Measurements from ENCODE around the gene CLCN2. TPM values are rescaled to one million over a fixed set of nuclear protein-coding genes. Genes with fewer than 3 reads are reported as not detected.
A peak's percentile ranks its signal among the peaks of the same experiment; 100 is the strongest.

The CLCN2 gene
- total RNA-seq, 1 experiment from 2014 or later, result 4.5 TPM

- intact Hi-C loops (cut with micrococcal nuclease), result loop anchor here (10.0 kb wide), 1 partner anchor 396 kb away; no protein-coding TSS in a partner anchor
- ChIA-PET POLR2A (interaction anchor here (0.6 kb wide), 1 partner anchor 157 kb away, joined by 3 read pairs; no protein-coding TSS in a partner anchor), CTCF (interaction anchor here (0.7 to 1.4 kb wide), 2 partner anchors 92 to 136 kb away, joined by 3 to 4 read pairs; no protein-coding TSS in a partner anchor)
- no peak for TF ChIP-seq CTCF (IDR thresholded peaks at IDR 0.05; ENCODE audit: unreplicated experiment)
- BruUV-seq (replicated peaks), result no TSS peak
- no peak overlapping the region for H3K27ac Mint-ChIP-seq (ENCODE audit: low read depth, unreplicated experiment)
- no peak for DNase-seq (ENCODE audit: unreplicated experiment)
- no peaks in the 10 kb centered on the region for H3K9me3 Mint-ChIP-seq (ENCODE audit: unreplicated experiment)
- no peaks in the 10 kb centered on the region for H3K36me3 Mint-ChIP-seq (ENCODE audit: insufficient read depth, unreplicated experiment)
- peak overlapping the region; percentile 61 for H3K4me3 Mint-ChIP-seq (ENCODE audit: unreplicated experiment)
- peaks cover 55% of the 10 kb centered on the region for H3K27me3 Mint-ChIP-seq (ENCODE audit: insufficient read depth, unreplicated experiment)
- no peaks in the 10 kb centered on the region for H3K4me1 Mint-ChIP-seq (ENCODE audit: insufficient read depth, unreplicated experiment)
Measured at GRCh38 chr3:184378651-184379357, 17.4 kb upstream of the CLCN2 start.

DNA sequence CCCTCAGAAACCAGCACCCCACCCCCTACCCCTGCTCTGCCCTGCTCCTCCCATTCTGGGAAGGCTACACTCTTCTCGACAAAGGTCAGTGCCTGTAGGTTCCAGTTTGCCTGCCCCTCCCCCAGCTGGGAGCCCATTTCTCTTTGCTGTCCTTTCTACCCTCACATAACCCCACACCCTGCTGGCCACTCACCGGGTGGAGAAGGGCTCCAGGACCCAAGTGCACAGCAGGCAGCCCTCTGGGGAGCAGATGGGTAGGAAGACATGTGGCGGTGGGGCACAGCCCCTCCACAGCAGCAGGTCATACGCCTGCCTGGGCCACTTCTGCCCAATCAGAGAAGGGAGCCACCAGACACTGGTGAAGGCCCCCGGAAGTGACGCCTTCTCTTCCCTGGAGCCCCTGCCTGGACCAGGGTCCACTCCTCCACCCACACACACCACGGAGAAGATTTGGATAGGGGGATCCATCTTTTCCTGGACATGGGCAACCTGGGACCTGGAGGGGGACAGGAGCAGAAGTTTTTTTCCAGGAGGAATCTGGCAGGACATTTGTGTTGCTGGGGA, 16.6 kb upstream of the CLCN2 start, which contains the start of gene THPO:
TSS of gene THPO (minus strand) at position 326 of the 564 bp plus-strand sequence. CDS start 1,948 bp downstream, outside the sequence.
- no peak within 1 kb of the TSS for H3K27ac Mint-ChIP-seq (ENCODE audit: low read depth, unreplicated experiment)
- no TSS peak for BruUV-seq (replicated peaks)
- ChIA-PET POLR2A (interaction anchor here (0.9 kb wide), 1 partner anchor 16 kb away, joined by 4 read pairs; no protein-coding TSS in a partner anchor), CTCF (interaction anchor here (1.2 to 2.1 kb wide), 3 partner anchors 40 to 163 kb away, joined by 4 to 6 read pairs (median 6); no protein-coding TSS in a partner anchor)
- no peak for DNase-seq (ENCODE audit: unreplicated experiment)
- no peaks in the 10 kb centered on the region for H3K36me3 Mint-ChIP-seq (ENCODE audit: insufficient read depth, unreplicated experiment)
- peak within 1 kb of the TSS; percentile 61 for H3K4me3 Mint-ChIP-seq (ENCODE audit: unreplicated experiment)
- no peak for TF ChIP-seq CTCF (IDR thresholded peaks at IDR 0.05; ENCODE audit: unreplicated experiment)
- H3K4me1 Mint-ChIP-seq (ENCODE audit: insufficient read depth, unreplicated experiment), result no peaks in the 10 kb centered on the region
- no peaks in the 10 kb centered on the region for H3K9me3 Mint-ChIP-seq (ENCODE audit: unreplicated experiment)
- H3K27me3 Mint-ChIP-seq (ENCODE audit: insufficient read depth, unreplicated experiment), result peaks cover 55% of the 10 kb centered on the region
- intact Hi-C loops (cut with micrococcal nuclease), result loop anchor here (10.0 kb wide), 1 partner anchor 397 kb away; no protein-coding TSS in a partner anchor

DNA sequence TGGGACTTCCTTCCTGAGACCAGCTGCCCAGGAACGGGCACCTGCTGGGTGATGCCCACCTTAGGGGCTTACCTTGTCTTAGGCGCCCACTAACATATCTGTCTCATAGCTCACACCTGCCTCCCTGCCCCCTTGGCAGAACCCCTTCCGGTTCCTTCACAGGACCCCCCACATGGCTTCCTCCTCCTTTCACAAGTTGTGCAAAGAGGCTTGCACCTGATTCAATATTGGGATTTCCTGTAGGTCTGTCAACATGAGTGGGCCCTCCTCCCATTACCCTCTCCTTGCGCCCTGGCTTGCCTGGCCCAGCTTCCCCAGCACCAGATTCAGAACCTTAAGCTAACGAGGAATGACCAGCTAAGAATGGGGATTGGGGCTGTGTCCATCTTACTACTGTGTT, 16.0 kb upstream of the CLCN2 start:
- intact Hi-C loops (cut with micrococcal nuclease), result loop anchor here (10.0 kb wide), 1 partner anchor 397 kb away; no protein-coding TSS in a partner anchor
- no TSS peak for BruUV-seq (replicated peaks)
- TF ChIP-seq CTCF (IDR thresholded peaks at IDR 0.05; ENCODE audit: unreplicated experiment), result no peak
- Mint-ChIP-seq H3K4me3 (ENCODE audit: unreplicated experiment) (no peak overlapping the region), H3K27ac (ENCODE audit: low read depth, unreplicated experiment) (no peak overlapping the region), H3K36me3 (ENCODE audit: insufficient read depth, unreplicated experiment) (no peaks in the 10 kb centered on the region), H3K4me1 (ENCODE audit: insufficient read depth, unreplicated experiment) (no peaks in the 10 kb centered on the region), H3K27me3 (ENCODE audit: insufficient read depth, unreplicated experiment) (peaks cover 55% of the 10 kb centered on the region), H3K9me3 (ENCODE audit: unreplicated experiment) (no peaks in the 10 kb centered on the region)
- CTCF ChIA-PET, result interaction anchor here (1.2 to 2.1 kb wide), 3 partner anchors 40 to 164 kb away, joined by 4 to 6 read pairs (median 6); no protein-coding TSS in a partner anchor
- no peak for DNase-seq (ENCODE audit: unreplicated experiment)
- POLR2A ChIA-PET, result interaction anchor here (0.9 kb wide), 1 partner anchor 17 kb away, joined by 4 read pairs; no protein-coding TSS in a partner anchor
